ENCODE data around the gene CLCN6.

The CLCN6 gene

GRCh38 chr1:11848373-11848700 is 42.3 kb downstream of the CLCN6 start:
- no peak for TF ChIP-seq FOXM1 (IDR thresholded peaks at IDR 0.05; ENCODE audit: borderline replicate concordance, low read depth)
- TF ChIP-seq RAD21 (IDR thresholded peaks at IDR 0.05; ENCODE audit: low read depth) = no peak
- no peak for TF ChIP-seq MAX (IDR thresholded peaks at IDR 0.05)
- no peak for TF ChIP-seq NFIC (IDR thresholded peaks at IDR 0.05)
- TF ChIP-seq USF1 (IDR thresholded peaks at IDR 0.05) = no peak
- TF ChIP-seq TEAD4 (IDR thresholded peaks at IDR 0.05) = no peak
- no peak for TF ChIP-seq CEBPB (IDR thresholded peaks at IDR 0.05)

- TF ChIP-seq REST (IDR thresholded peaks at IDR 0.05; ENCODE audit: low read depth) (no peak), TEAD4 (IDR thresholded peaks at IDR 0.05) (no peak), YY1 (IDR thresholded peaks at IDR 0.05; ENCODE audit: low read depth) (no peak), ZBTB7A (IDR thresholded peaks at IDR 0.05; ENCODE audit: low read depth) (no peak), TAF1 (IDR thresholded peaks at IDR 0.05; ENCODE audit: low read depth) (no peak), TCF12 (IDR thresholded peaks at IDR 0.05; ENCODE audit: low read depth) (no peak), MAX (IDR thresholded peaks at IDR 0.05) (no peak), FOXM1 (IDR thresholded peaks at IDR 0.05; ENCODE audit: borderline replicate concordance, low read depth) (no peak), EGR1 (IDR thresholded peaks at IDR 0.05) (no peak), CEBPB (IDR thresholded peaks at IDR 0.05) (no peak), NFIC (IDR thresholded peaks at IDR 0.05) (no peak), RAD21 (IDR thresholded peaks at IDR 0.05; ENCODE audit: low read depth) (no peak), USF1 (IDR thresholded peaks at IDR 0.05) (no peak), EP300 (IDR thresholded peaks at IDR 0.05; ENCODE audit: borderline replicate concordance) (no peak), CREB1 (IDR thresholded peaks at IDR 0.05; ENCODE audit: low read depth) (no peak)
These were observed 44.2 kb downstream of the CLCN6 start for GRCh38 chr1:11850156-11850555.

- TF ChIP-seq CREB1 (IDR thresholded peaks at IDR 0.05; ENCODE audit: low read depth) = no peak
- TF ChIP-seq TCF12 (IDR thresholded peaks at IDR 0.05; ENCODE audit: low read depth) = no peak
- no peak for TF ChIP-seq REST (IDR thresholded peaks at IDR 0.05; ENCODE audit: low read depth)
- TF ChIP-seq ZBTB7A (IDR thresholded peaks at IDR 0.05; ENCODE audit: low read depth) = no peak
- TF ChIP-seq YY1 (IDR thresholded peaks at IDR 0.05; ENCODE audit: low read depth) = no peak
- TF ChIP-seq MAX (IDR thresholded peaks at IDR 0.05) = no peak
These were observed 45.2 kb downstream of the CLCN6 start for GRCh38 chr1:11851180-11851579.

- TF ChIP-seq CREB1 (IDR thresholded peaks at IDR 0.05; ENCODE audit: low read depth) (no peak), MAX (IDR thresholded peaks at IDR 0.05) (no peak), CEBPB (IDR thresholded peaks at IDR 0.05) (no peak), TCF12 (IDR thresholded peaks at IDR 0.05; ENCODE audit: low read depth) (no peak), TAF1 (IDR thresholded peaks at IDR 0.05; ENCODE audit: low read depth) (no peak), YY1 (IDR thresholded peaks at IDR 0.05; ENCODE audit: low read depth) (no peak), ZBTB7A (IDR thresholded peaks at IDR 0.05; ENCODE audit: low read depth) (no peak), USF1 (IDR thresholded peaks at IDR 0.05) (no peak), EP300 (IDR thresholded peaks at IDR 0.05; ENCODE audit: borderline replicate concordance) (no peak), NFIC (IDR thresholded peaks at IDR 0.05) (no peak), REST (IDR thresholded peaks at IDR 0.05; ENCODE audit: low read depth) (no peak), EGR1 (IDR thresholded peaks at IDR 0.05) (no peak), TEAD4 (IDR thresholded peaks at IDR 0.05) (no peak), FOXM1 (IDR thresholded peaks at IDR 0.05; ENCODE audit: borderline replicate concordance, low read depth) (no peak), RAD21 (IDR thresholded peaks at IDR 0.05; ENCODE audit: low read depth) (no peak)
These were observed 48.5 kb downstream of the CLCN6 start for GRCh38 chr1:11854519-11854918.

Measured in Ishikawa (cell line).